H9 (cell line): ENCODE measurements around the gene MDFIC. TPM values are rescaled to one million over a fixed set of nuclear protein-coding genes. Genes with fewer than 3 reads are reported as not detected.

ENCODE experiments used
- DNase-seq: peaks from one replicate; pipeline ENCODE4 v3.0.0-alpha.2; 2017
- H2AFZ ChIP-seq: one replicate; pipeline ENCODE4 v1.6.1; 2013; ENCODE audit warnings: mild to moderate bottlenecking, low read length, control low read depth, moderate library complexity
- H2AK5ac ChIP-seq: 2 replicates; pipeline ENCODE4 v1.6.1; 2013; ENCODE audit warnings: low read length, control low read depth, mixed read lengths; ENCODE audit not compliant: insufficient read length
- H2BK120ac ChIP-seq: one replicate; pipeline ENCODE4 v1.6.1; 2013; ENCODE audit warnings: low read depth, mild to moderate bottlenecking, low read length, control low read depth, inconsistent platforms; ENCODE audit not compliant: poor library complexity, severe bottlenecking
- H2BK12ac ChIP-seq: 2 replicates; pipeline ENCODE4 v1.6.1; 2013; ENCODE audit warnings: low read length, control low read depth, mixed read lengths, low read depth; ENCODE audit not compliant: insufficient read length
- H2BK15ac ChIP-seq: 2 replicates; pipeline ENCODE4 v1.6.1; 2013; ENCODE audit warnings: low read depth, low read length, control low read depth
- H2BK20ac ChIP-seq: one replicate; pipeline ENCODE4 v1.6.1; 2013; ENCODE audit warnings: low read depth, mild to moderate bottlenecking, low read length, control low read depth, inconsistent platforms; ENCODE audit not compliant: poor library complexity, severe bottlenecking
- H2BK5ac ChIP-seq: 2 replicates; pipeline ENCODE4 v1.6.1; 2013; ENCODE audit warnings: low read length, control low read depth, mixed read lengths; ENCODE audit not compliant: insufficient read length
- H3K14ac ChIP-seq: 2 replicates; pipeline ENCODE4 v1.6.1; 2013; ENCODE audit warnings: low read length, control low read depth; ENCODE audit not compliant: insufficient read depth
- H3K18ac ChIP-seq: 2 replicates; pipeline ENCODE4 v1.6.1; 2013; ENCODE audit warnings: low read depth, mild to moderate bottlenecking, mixed read lengths, low read length, control low read depth; ENCODE audit not compliant: insufficient read length
- H3K23ac ChIP-seq: 2 replicates; pipeline ENCODE4 v1.6.1; 2013; ENCODE audit warnings: low read length, control low read depth, mixed read lengths, low read depth; ENCODE audit not compliant: insufficient read length
- H3K23me2 ChIP-seq: 2 replicates; pipeline ENCODE4 v1.6.1; 2013; ENCODE audit warnings: low read depth, mild to moderate bottlenecking, mixed read lengths, low read length, control low read depth; ENCODE audit not compliant: insufficient read length, poor library complexity, severe bottlenecking
- H3K27ac ChIP-seq: 2 replicates; pipeline ENCODE4 v1.5.1; 2013; ENCODE audit warnings: low read length, control low read depth, mixed read lengths, low read depth; ENCODE audit not compliant: insufficient read length
- H3K27me3 ChIP-seq: 2 replicates; pipeline ENCODE4 v1.6.1; 2013; ENCODE audit warnings: low read length, control low read depth, inconsistent platforms; ENCODE audit not compliant: insufficient read depth
- H3K4ac ChIP-seq: 2 replicates; pipeline ENCODE4 v1.6.1; 2013; ENCODE audit warnings: low read depth, mild to moderate bottlenecking, control low read depth, inconsistent platforms, low read length, moderate library complexity
- H3K4me1 ChIP-seq: 2 replicates; pipeline ENCODE4 v1.6.1; 2013; ENCODE audit warnings: low read length, control low read depth, inconsistent platforms; ENCODE audit not compliant: insufficient read depth
- H3K4me2 ChIP-seq: 2 replicates; pipeline ENCODE4 v1.6.1; 2013; ENCODE audit warnings: low read length, control low read depth, mixed read lengths; ENCODE audit not compliant: insufficient read length, insufficient read depth
- H3K56ac ChIP-seq: 2 replicates; pipeline ENCODE4 v1.6.1; 2013; ENCODE audit warnings: low read depth, mild to moderate bottlenecking, mixed read lengths, low read length, control low read depth; ENCODE audit not compliant: insufficient read length
- H3K79me1 ChIP-seq: 2 replicates; pipeline ENCODE4 v1.6.1; 2013; ENCODE audit warnings: low read depth, mild to moderate bottlenecking, moderate library complexity, low read length, control low read depth, inconsistent platforms; ENCODE audit not compliant: insufficient read depth, poor library complexity, severe bottlenecking
- H3K79me2 ChIP-seq: 2 replicates; pipeline ENCODE4 v1.6.1; 2013; ENCODE audit warnings: low read length, control low read depth, inconsistent platforms; ENCODE audit not compliant: insufficient read depth
- H3K9ac ChIP-seq: 2 replicates; pipeline ENCODE4 v1.6.1; 2013; ENCODE audit warnings: low read length, control low read depth, mixed read lengths; ENCODE audit not compliant: insufficient read length; ENCODE audit errors: extremely low read depth
- H3K9me3 ChIP-seq: one replicate; pipeline ENCODE4 v1.6.1; 2013; ENCODE audit warnings: low read depth, low read length, inconsistent platforms; ENCODE audit not compliant: control insufficient read depth
- H3T11ph ChIP-seq: one replicate; pipeline ENCODE4 v1.6.1; 2013; ENCODE audit warnings: mild to moderate bottlenecking, low read length, control low read depth, inconsistent platforms
- H4K20me1 ChIP-seq: one replicate; pipeline ENCODE4 v1.6.1; 2013; ENCODE audit not compliant: control insufficient read depth, insufficient read length, insufficient read depth
- H4K5ac ChIP-seq: 2 replicates; pipeline ENCODE4 v1.6.1; 2013; ENCODE audit warnings: low read depth, mild to moderate bottlenecking, mixed read lengths, low read length, control low read depth; ENCODE audit not compliant: insufficient read length
- H4K8ac ChIP-seq: replicated peaks from 2 replicates; pipeline ENCODE4 v1.6.1; 2013; ENCODE audit warnings: low read length, control low read depth, mixed read lengths, low read depth; ENCODE audit not compliant: insufficient read length
- H4K91ac ChIP-seq: 2 replicates; pipeline ENCODE4 v1.6.1; 2013; ENCODE audit warnings: low read depth, mild to moderate bottlenecking, moderate library complexity, mixed read lengths, low read length, control low read depth; ENCODE audit not compliant: insufficient read length
- H3K27ac Mint-ChIP-seq, 3 experiments: 2 replicates in 2 of 3; 3 replicates in 1 of 3; pipeline ENCODE4 v1.8.0; 2020 to 2021; ENCODE audit warnings: mixed read lengths in 3 of 3, mild to moderate bottlenecking in 1 of 3, moderate library complexity in 1 of 3
- H3K27me3 Mint-ChIP-seq: 2 replicates; pipeline ENCODE4 v1.8.0; 2021; ENCODE audit warnings: low read depth, mild to moderate bottlenecking, moderate library complexity, mixed read lengths
- H3K36me3 Mint-ChIP-seq, 3 experiments: 2 replicates in 2 of 3; 3 replicates in 1 of 3; pipeline ENCODE4 v1.8.0; 2020 to 2021; ENCODE audit warnings: low read depth in 3 of 3, mixed read lengths in 3 of 3; ENCODE audit not compliant: insufficient read depth in 1 of 3
- H3K4me1 Mint-ChIP-seq, 2 experiments: 2 replicates each; pipeline ENCODE4 v1.8.0; 2020; ENCODE audit warnings: mixed read lengths in 2 of 2
- H3K4me3 Mint-ChIP-seq, 2 experiments: 2 replicates in 1 of 2; 3 replicates in 1 of 2; pipeline ENCODE4 v1.8.0; 2020 to 2021; ENCODE audit warnings: mild to moderate bottlenecking in 2 of 2, mixed read lengths in 2 of 2, moderate library complexity in 1 of 2
- H3K9me3 Mint-ChIP-seq, 2 experiments: 2 replicates in 1 of 2; 3 replicates in 1 of 2; pipeline ENCODE4 v1.8.0; 2020; ENCODE audit warnings: mild to moderate bottlenecking in 2 of 2, mixed read lengths in 2 of 2, moderate library complexity in 1 of 2
- CTCF ChIP-seq: fragments of 200-600 bp; sonication (generic); conservative IDR thresholded peaks from 3 replicates; pipeline ENCODE4 v1.8.0; 2021; ENCODE audit warnings: antibody characterized with exemption, mild to moderate bottlenecking
- WGBS: extraction: QIAGEN DNeasy Blood & Tissue Kit; methylation state at CpG from one replicate; pipeline ENCODE4 v1.1.7; 2013; ENCODE audit warnings: missing lambda C conversion rate, low lambda C conversion rate, mixed read lengths; ENCODE audit not compliant: insufficient read length; ENCODE audit errors: extremely low coverage; 5-methylcytosine and 5-hydroxymethylcytosine counted together
- total RNA-seq: library from RNA; stranded (reverse); gene quantifications from 2 replicates; pipeline ENCODE4 v1.2.1, GENCODE V29; 2021

MDFIC gene
- total RNA-seq, 1 experiment from 2014 or later, result 2.0 TPM

GRCh38 chr7:114922652-114923402 is 933 bp downstream of the MDFIC start:
- Histone ChIP-seq H3K9ac (peak overlapping the region; percentile 69), H3K79me1 (no peaks in the 10 kb centered on the region), H3K23me2 (peaks cover 16% of the 10 kb centered on the region), H3K56ac (no peak overlapping the region), H4K20me1 (no peaks in the 10 kb centered on the region), H4K91ac (no peak overlapping the region), H2BK5ac (no peak overlapping the region), H3K9me3 (no peaks in the 10 kb centered on the region), H3K27ac (no peak overlapping the region), H3K4ac (no peak overlapping the region), H3K14ac (0 out of 2 replicates have a peak overlapping the region, but pooled peaks have one; percentile 1), H2BK20ac (no peak overlapping the region), H2BK120ac (no peak overlapping the region), H3K79me2 (no peaks in the 10 kb centered on the region), H2AK5ac (no peak overlapping the region), H2BK12ac (no peak overlapping the region), H3K27me3 (no peaks in the 10 kb centered on the region), H2BK15ac (no peak overlapping the region), H3K18ac (no peak overlapping the region), H2AFZ (no peak overlapping the region), H4K5ac (no peak overlapping the region), H3K4me2 (peak overlapping the region; percentile 68), H3K23ac (no peak overlapping the region), H4K8ac (no peak overlapping the region), H3K4me1 (no peaks in the 10 kb centered on the region), H3T11ph (no peak overlapping the region)
- TF ChIP-seq CTCF, result no peak
- no CpG with 5 or more reads among the region's 51 CpGs for WGBS
- H3K4me3 Mint-ChIP-seq, result peak overlapping the region; percentile 76 to 93
- H3K27ac Mint-ChIP-seq, result peak overlapping the region in 1 of 3 experiments; percentile 96; a peak in 2 of 7 replicates
- peaks cover 36% of the 10 kb centered on the region for H3K27me3 Mint-ChIP-seq
- no peaks in the 10 kb centered on the region; a peak in 1 of 5 replicates for H3K9me3 Mint-ChIP-seq
- peak; percentile 33 for DNase-seq
- no peaks in the 10 kb centered on the region; a peak in 1 of 7 replicates for H3K36me3 Mint-ChIP-seq
- H3K4me1 Mint-ChIP-seq, result peaks cover 9 to 15% of the 10 kb centered on the region in 2 experiments
